Nucleus accumbens (tissue), 56 donors: Measurements from ENCODE around the gene ERN2.

ENCODE experiments used
- DNase-seq, 56 donors: peaks; one replicate each; lab custom pipeline; 2025; lab: John Stamatoyannopoulos, UW

Gene ERN2

GRCh38 chr16:23690771-23691482 lies 22.1 kb downstream of the ERN2 start:
- no peak for DNase-seq

DNA sequence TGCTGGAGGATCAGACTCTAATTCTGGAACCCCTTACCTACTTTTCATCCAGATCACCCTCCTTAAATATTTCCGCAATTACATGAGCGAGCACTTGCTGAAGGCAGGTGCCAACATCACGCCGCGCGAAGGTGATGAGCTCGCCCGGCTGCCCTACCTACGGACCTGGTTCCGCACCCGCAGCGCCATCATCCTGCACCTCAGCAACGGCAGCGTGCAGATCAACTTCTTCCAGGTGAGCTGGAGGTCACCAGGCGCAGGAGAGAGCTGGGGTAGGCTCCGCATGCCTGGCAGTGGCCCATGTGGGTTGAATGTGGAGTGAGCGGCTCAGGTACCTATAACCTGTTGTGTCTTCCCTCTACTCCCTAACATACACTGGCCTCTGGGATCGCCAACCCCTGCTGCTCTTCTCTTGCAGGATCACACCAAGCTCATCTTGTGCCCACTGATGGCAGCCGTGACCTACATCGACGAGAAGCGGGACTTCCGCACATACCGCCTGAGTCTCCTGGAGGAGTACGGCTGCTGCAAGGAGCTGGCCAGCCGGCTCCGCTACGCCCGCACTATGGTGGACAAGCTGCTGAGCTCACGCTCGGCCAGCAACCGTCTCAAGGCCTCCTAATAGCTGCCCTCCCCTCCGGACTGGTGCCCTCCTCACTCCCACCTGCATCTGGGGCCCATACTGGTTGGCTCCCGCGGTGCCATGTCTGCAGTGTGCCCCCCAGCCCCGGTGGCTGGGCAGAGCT lies 23.4 kb downstream of the ERN2 start:
- no peak for DNase-seq

DNA sequence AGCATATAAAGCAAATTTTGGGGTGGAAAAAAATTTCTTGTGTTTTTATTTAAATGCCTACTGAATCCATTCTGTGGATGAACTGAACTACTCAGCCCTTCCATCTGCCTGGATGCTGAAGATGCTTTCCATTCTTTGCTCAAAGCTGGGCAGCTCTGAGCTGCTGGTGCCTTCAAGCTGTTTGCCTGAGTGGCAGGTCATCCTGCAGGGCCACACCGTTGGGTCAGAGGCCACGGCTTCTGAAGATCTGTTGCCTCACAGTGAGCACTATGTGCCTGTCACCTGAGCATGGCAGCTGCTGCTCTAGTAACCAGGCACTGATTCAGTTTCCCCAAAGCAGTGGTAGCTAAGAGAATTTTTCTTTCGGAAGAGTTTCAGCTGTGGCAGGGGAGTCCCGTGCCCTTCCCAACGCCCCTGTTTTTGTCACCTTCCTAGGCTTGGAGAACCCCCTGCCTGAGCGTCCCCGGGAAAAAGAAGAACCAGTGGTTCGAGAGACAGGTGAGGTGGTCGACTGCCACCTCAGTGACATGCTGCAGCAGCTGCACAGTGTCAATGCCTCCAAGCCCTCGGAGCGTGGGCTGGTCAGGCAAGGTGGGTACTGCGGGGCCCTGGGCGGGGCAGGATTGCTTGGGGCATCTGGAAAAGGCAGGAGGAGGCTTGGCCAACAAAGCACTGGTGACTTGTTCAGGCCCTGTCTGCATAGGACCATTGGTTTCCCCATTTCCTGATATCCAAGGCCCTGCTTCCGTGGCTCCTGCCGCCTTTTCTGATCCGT lies 25.8 kb downstream of the ERN2 start:
- DNase-seq: no peak

DNA sequence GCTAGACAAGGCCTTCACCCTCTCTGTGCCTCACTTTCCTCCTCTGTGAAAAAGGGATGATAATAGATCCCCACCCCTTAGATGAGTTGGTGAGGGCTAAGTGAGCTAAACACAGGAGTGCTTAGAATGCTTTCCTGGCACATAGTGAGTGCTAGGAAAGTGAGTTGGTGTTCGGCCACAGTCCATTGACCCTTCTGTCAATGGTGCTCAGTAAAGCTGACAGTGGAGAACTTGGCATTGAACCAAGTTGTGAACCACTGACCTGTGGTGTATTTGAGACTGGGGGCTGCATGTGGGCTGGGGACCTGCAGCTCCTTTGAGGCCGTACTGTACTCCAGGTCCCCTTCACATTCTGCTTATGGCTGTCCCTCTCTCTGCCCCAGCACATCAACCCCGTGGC lies 29.5 kb downstream of the ERN2 start:
- DNase-seq: no peak

- DNase-seq: no peak
Observed at GRCh38 chr16:23682181-23682580, 30.8 kb downstream of the ERN2 start.

GRCh38 chr16:23679986-23680336 lies 33.1 kb downstream of the ERN2 start:
- no peak for DNase-seq

GRCh38 chr16:23679274-23679985 lies 33.6 kb downstream of the ERN2 start:
- no peak for DNase-seq

GRCh38 chr16:23678430-23679273 lies 34.4 kb downstream of the ERN2 start, which contains the start of gene PLK1:
PLK1 (plus strand) TSS chr16:23678889; CDS start chr16:23678933, 44 bp downstream.
- peak in 51 of 56 donors; percentile 4 to 88 (median 57) for DNase-seq

DNA sequence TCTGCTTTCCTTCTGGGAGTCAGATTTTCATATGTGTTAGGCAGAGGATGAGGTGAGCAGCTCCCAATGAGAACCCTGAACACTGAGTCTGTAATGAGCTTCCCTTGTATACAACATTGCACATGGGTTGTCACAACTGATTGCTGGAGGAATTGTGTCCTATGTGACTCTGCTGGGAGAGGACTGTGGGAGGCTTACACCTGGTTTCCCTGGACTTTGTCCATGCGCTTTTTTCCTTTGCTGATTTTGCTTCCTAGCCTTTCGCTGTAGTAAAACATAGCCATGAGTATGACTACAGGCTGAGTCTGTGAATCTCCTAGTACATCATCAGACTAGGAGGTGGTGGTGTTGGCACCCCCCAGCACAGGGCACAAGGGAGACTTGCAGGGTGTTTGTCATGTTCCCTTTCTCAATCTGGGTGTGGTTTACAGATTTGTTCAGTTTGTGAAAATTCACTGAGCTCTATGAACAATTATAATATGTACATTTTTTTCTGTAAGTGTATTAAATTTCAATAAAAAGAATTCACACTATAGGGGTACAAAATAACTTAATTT lies 36.0 kb downstream of the ERN2 start:
- DNase-seq: no peak

- no peak for DNase-seq
Observed at GRCh38 chr16:23673971-23674614, 38.9 kb downstream of the ERN2 start.

DNA sequence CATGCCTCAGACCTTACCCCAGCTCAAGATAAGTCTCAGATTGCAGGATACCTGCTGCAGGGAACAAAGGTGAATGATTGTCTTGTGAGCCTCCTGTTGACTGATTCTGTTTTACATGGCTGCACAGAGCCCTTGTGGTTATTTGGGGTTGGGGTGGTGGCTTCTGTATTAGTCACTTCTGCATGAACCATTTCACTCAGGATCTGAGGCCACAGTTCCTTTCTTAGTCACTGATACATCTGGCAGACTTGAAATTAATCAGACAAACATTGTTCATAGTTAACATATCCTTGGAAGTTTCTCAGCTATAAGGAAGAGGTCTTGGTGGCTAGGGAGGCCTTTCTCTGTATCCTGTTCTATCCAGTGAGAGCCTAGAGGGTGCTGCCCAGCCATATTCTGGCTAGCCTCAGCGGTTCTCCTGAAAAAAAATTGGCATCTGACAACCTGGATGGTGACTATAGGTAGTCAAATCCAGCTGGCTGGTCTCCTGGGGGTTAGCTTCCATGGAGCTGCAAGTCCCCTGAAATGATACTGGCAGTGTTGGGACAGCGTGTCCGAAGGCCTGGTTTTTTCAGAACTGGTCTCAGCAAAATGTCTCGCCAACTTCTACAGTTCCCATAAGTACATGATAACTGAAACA lies 42.8 kb downstream of the ERN2 start:
- no peak for DNase-seq

DNA sequence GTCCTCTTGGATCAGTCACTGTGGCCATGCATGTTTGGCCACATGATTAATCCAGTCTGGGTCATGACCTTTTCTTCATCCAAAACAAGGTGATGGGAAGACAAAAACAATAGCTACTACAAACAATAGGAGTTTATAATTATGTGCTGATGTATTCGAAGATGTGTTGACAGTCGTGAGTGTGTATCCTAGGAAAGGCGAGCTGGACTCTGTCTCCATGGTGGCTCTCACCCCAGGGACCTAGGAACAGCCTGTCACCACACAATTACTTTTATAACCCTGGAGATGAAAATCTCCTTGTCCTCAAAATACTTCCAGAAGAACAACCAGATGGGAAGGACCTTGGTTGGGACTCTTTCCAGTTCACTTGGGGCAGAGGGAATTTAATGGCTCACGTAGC lies 44.1 kb downstream of the ERN2 start:
- DNase-seq: no peak

- DNase-seq: no peak
Observed at GRCh38 chr16:23668225-23668624, 44.8 kb downstream of the ERN2 start.

GRCh38 chr16:23667355-23667659 lies 45.7 kb downstream of the ERN2 start:
- DNase-seq: no peak

GRCh38 chr16:23666571-23667354 lies 46.3 kb downstream of the ERN2 start:
- no peak for DNase-seq

DNA sequence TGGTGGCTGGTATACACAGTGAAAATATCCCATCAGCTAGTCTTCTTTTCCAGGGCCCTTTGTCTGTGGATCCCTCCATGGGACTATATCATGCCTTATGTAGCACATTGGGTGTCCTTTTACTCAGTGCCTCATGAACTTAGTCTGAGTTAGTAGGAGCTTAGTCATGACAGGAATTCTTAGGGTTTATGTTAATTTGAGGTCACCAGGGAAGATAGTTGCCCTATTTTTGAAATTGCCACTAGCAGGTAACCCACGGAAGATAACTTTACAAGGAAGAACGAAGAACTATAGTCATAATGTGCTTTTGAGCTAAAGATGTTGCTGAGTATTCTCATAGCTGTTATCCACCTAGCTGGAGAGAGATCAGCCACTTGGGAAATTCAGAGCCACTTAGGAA lies 49.1 kb downstream of the ERN2 start:
- no peak for DNase-seq

DNA sequence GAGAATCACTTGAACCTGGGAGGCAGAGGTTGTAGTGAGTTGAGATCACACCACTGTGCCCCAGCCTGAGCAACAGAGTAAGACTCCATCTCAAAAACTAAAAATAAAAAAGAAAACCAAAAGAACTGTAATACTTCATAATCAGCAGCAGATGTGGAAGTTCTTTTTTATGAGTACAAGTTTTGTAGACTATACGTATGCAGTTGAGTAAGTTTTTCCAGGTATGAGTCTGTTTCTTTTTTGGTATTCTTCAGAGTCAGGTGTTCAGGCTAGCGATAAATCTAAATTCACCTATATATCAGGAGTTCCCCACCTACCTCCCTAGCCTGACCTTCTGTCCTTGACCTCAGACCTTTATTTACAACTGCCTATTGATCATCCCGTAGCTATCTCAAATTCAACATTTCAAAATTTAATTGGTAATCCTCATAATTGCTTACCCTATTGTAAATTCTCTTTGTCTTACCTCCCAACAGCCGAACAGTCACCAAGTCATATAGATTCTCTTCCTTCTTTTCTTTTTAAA lies 61.0 kb downstream of the ERN2 start:
- DNase-seq: no peak
